Liver (tissue), 9 donors: Measurements from ENCODE around the gene TMEM167A. TPM values are rescaled to one million over a fixed set of nuclear protein-coding genes. Genes with fewer than 3 reads are reported as not detected.

ENCODE experiments used
- DNase-seq: peaks from one replicate; pipeline ENCODE4 v3.0.0-alpha.2; 2017; ENCODE audit warnings: low spot score
- H3K27ac ChIP-seq, 2 donors: one replicate each; pipeline ENCODE4 v1.7.0; 2013; ENCODE audit warnings: inconsistent platforms in 2 of 2, low read length in 2 of 2, control low read depth in 1 of 2, low read depth in 1 of 2, mild to moderate bottlenecking in 1 of 2
- H3K27me3 ChIP-seq, 4 donors: one replicate each; pipeline versions ENCODE4 v1.6.1 to v1.7.0; 2013; ENCODE audit warnings: low read length in 3 of 4, inconsistent platforms in 1 of 4, mild to moderate bottlenecking in 1 of 4, moderate library complexity in 1 of 4; ENCODE audit not compliant: control insufficient read depth in 4 of 4, insufficient read depth in 4 of 4
- H3K36me3 ChIP-seq, 4 donors: one replicate each; pipeline versions ENCODE4 v1.6.1 to v1.7.0; 2013; ENCODE audit warnings: low read length in 3 of 4, mild to moderate bottlenecking in 3 of 4, low read depth in 1 of 4, moderate library complexity in 1 of 4; ENCODE audit not compliant: control insufficient read depth in 4 of 4, insufficient read depth in 3 of 4
- H3K4me1 ChIP-seq, 4 donors: one replicate each; pipeline versions ENCODE4 v1.6.1 to v1.7.0; 2013; ENCODE audit warnings: low read length in 3 of 4, mild to moderate bottlenecking in 3 of 4, moderate library complexity in 1 of 4; ENCODE audit not compliant: control insufficient read depth in 4 of 4, insufficient read depth in 4 of 4
- H3K4me3 ChIP-seq, 3 donors: one replicate each; pipeline versions ENCODE4 v1.6.1 to v1.7.0; 2013; ENCODE audit warnings: low read length in 3 of 3, control low read depth in 1 of 3, low read depth in 1 of 3, mild to moderate bottlenecking in 1 of 3
- H3K9ac ChIP-seq, 2 donors: one replicate each; pipeline ENCODE4 v1.7.0; 2013; ENCODE audit warnings: low read length in 2 of 2, mild to moderate bottlenecking in 2 of 2, moderate library complexity in 2 of 2, control low read depth in 1 of 2, low read depth in 1 of 2
- H3K9me3 ChIP-seq, 4 donors: one replicate each; pipeline versions ENCODE4 v1.6.1 to v1.7.0; 2013; ENCODE audit warnings: low read length in 3 of 4; ENCODE audit not compliant: control insufficient read depth in 4 of 4
- ATF3 ChIP-seq: IDR thresholded peaks from 2 replicates; pipeline ENCODE4 v1.6.1; 2016; ENCODE audit warnings: antibody characterized with exemption
- CTCF ChIP-seq: fragments of 150-350 bp; IDR thresholded peaks from 2 replicates; pipeline ENCODE4 v1.5.1; 2017; ENCODE audit warnings: improper control_type of control experiment, low read depth, low read length; ENCODE audit not compliant: missing input control
- EGR1 ChIP-seq, 2 donors: IDR thresholded peaks; 2 replicates each; pipeline ENCODE4 v1.6.1; 2016 to 2018; ENCODE audit warnings: antibody characterized with exemption in 2 of 2, low read depth in 2 of 2
- FOXA1 ChIP-seq: IDR thresholded peaks from 2 replicates; pipeline ENCODE4 v1.6.1; 2016; ENCODE audit warnings: antibody characterized with exemption
- FOXA2 ChIP-seq: IDR thresholded peaks from 2 replicates; pipeline ENCODE4 v1.6.1; 2016; ENCODE audit warnings: antibody characterized with exemption
- GABPA ChIP-seq, 2 donors: IDR thresholded peaks in 1 of 2; conservative IDR thresholded peaks in 1 of 2; 2 replicates each; pipeline ENCODE4 v1.6.1; 2016; ENCODE audit warnings: antibody characterized with exemption in 2 of 2, mild to moderate bottlenecking in 1 of 2, moderate library complexity in 1 of 2
- HNF4A ChIP-seq, 2 donors: conservative IDR thresholded peaks; 2 replicates each; pipeline ENCODE4 v1.6.1; 2016; ENCODE audit warnings: antibody characterized with exemption in 2 of 2, mild to moderate bottlenecking in 2 of 2
- HNF4G ChIP-seq: IDR thresholded peaks from 2 replicates; pipeline ENCODE4 v1.6.1; 2016; ENCODE audit warnings: antibody characterized with exemption
- JUND ChIP-seq, 2 donors: IDR thresholded peaks; 2 replicates each; pipeline ENCODE4 v1.6.1; 2016; ENCODE audit warnings: antibody characterized with exemption in 2 of 2
- MAX ChIP-seq: IDR thresholded peaks from 2 replicates; pipeline ENCODE4 v1.6.1; 2016; ENCODE audit warnings: antibody characterized with exemption
- NR2F2 ChIP-seq: IDR thresholded peaks from 2 replicates; pipeline ENCODE4 v1.6.1; 2016; ENCODE audit warnings: antibody characterized with exemption
- RAD21 ChIP-seq, 2 donors: IDR thresholded peaks; 2 replicates each; pipeline ENCODE4 v1.6.1; 2016; ENCODE audit warnings: antibody characterized with exemption in 2 of 2, mild to moderate bottlenecking in 2 of 2
- REST ChIP-seq: IDR thresholded peaks from 2 replicates; pipeline ENCODE4 v1.6.1; 2016; ENCODE audit warnings: antibody characterized with exemption, mild to moderate bottlenecking
- RXRA ChIP-seq, 2 donors: IDR thresholded peaks; 2 replicates each; pipeline ENCODE4 v1.6.1; 2017 to 2018; ENCODE audit warnings: antibody characterized with exemption in 2 of 2, mild to moderate bottlenecking in 1 of 2
- SP1 ChIP-seq: IDR thresholded peaks from 2 replicates; pipeline ENCODE4 v1.6.1; 2018; ENCODE audit warnings: antibody characterized with exemption, mild to moderate bottlenecking
- TAF1 ChIP-seq: conservative IDR thresholded peaks from 2 replicates; pipeline ENCODE4 v1.6.1; 2016; ENCODE audit warnings: antibody characterized with exemption, mild to moderate bottlenecking
- YY1 ChIP-seq: IDR thresholded peaks from 2 replicates; pipeline ENCODE4 v1.6.1; 2016; ENCODE audit warnings: antibody characterized with exemption, mild to moderate bottlenecking
- ZBTB33 ChIP-seq: IDR thresholded peaks from 2 replicates; pipeline ENCODE4 v1.6.1; 2016; ENCODE audit warnings: antibody characterized with exemption
- WGBS: extraction: QIAGEN DNeasy Blood & Tissue Kit; methylation state at CpG from one replicate; pipeline ENCODE4 v1.1.7; 2013; 5-methylcytosine and 5-hydroxymethylcytosine counted together
- polyA plus RNA-seq, 2 donors: library from polyadenylated mRNA; stranded (reverse) in 1 of 2; unstranded in 1 of 2; fragments of 200-250 nt in 1 of 2; fragments of >200 nt in 1 of 2; fragmentation: Nextera tagmentation in 1 of 2; extraction: Ambion mirVana in 1 of 2; gene quantifications; one replicate each; pipeline versions ENCODE4 v1.2.1 to v1.2.3, GENCODE V29; 2013 to 2015
- total RNA-seq, 2 donors: library from RNA; depleted of rRNA; stranded (reverse); fragments of >200 nt; gene quantifications; one replicate each; pipeline ENCODE4 v1.2.3, GENCODE V29; 2014
- donor health status: healthy.
- donor health status: healthy.
- donor health status: healthy.
- donor health status: healthy.
- donor health status: healthy.

The TMEM167A gene
- total and polyA plus RNA-seq, 4 donors, result 27.0 to 55.2 (median 37.1) TPM

- 49% methylated on average over 2 of the region's 2 CpGs for WGBS
Observed at GRCh38 chr5:83126501-83126900, 49.3 kb upstream of the TMEM167A start.

GRCh38 chr5:83125560-83125959 lies 48.4 kb upstream of the TMEM167A start:
- Histone ChIP-seq H3K4me3 (no peak overlapping the region), H3K9ac (no peak overlapping the region), H3K4me1 (no peaks in the 10 kb centered on the region), H3K27ac (no peak overlapping the region), H3K9me3 (no peaks in the 10 kb centered on the region), H3K36me3 (peaks cover 0 to 4% (median 0%) of the 10 kb centered on the region in 4 donors), H3K27me3 (no peaks in the 10 kb centered on the region)
- no peak for DNase-seq
- 83% methylated on average over 7 of the region's 7 CpGs for WGBS
- TF ChIP-seq HNF4G (no peak), FOXA2 (no peak), ATF3 (no peak), RXRA (IDR thresholded peaks at IDR 0.05) (no peak), TAF1 (no peak), ZBTB33 (no peak), CTCF (no peak), FOXA1 (no peak)

More at GRCh38 chr5:83126501-83126900, 49.3 kb upstream of the TMEM167A start:
- no peaks in the 10 kb centered on the region for H3K27me3 ChIP-seq
- no peak overlapping the region for H3K9ac ChIP-seq
- H3K4me3 ChIP-seq, result no peak overlapping the region
- no peak for TF ChIP-seq HNF4A (conservative IDR thresholded peaks at IDR 0.05)
- no peak for TF ChIP-seq EGR1 (IDR thresholded peaks at IDR 0.05; ENCODE audit: low read depth in 2 of 2)
- TF ChIP-seq RAD21 (IDR thresholded peaks at IDR 0.05), result no peak
- no peak for TF ChIP-seq RXRA (IDR thresholded peaks at IDR 0.05)
- no peak for TF ChIP-seq GABPA (IDR thresholded peaks at IDR 0.05 in 1 of 2, conservative IDR thresholded peaks at IDR 0.05 in 1 of 2)
- TF ChIP-seq FOXA2, result no peak
- TF ChIP-seq JUND (IDR thresholded peaks at IDR 0.05), result no peak
- no peak for TF ChIP-seq REST
- TF ChIP-seq ZBTB33, result no peak
- no peak for TF ChIP-seq SP1
- TF ChIP-seq NR2F2, result no peak
- no peak for TF ChIP-seq ATF3
- no peak for TF ChIP-seq YY1
- TF ChIP-seq TAF1, result no peak
- TF ChIP-seq HNF4G, result no peak
- no peak for TF ChIP-seq FOXA1
- no peak for TF ChIP-seq MAX
- DNase-seq, result no peak
- peaks cover 0 to 4% (median 0%) of the 10 kb centered on the region in 4 donors for H3K36me3 ChIP-seq
- no peak overlapping the region for H3K27ac ChIP-seq
- H3K9me3 ChIP-seq, result no peaks in the 10 kb centered on the region
- no peaks in the 10 kb centered on the region for H3K4me1 ChIP-seq
